Keratinocyte (primary cell): ENCODE data around the gene FOCAD.

ENCODE experiments used
- EZH2 ChIP-seq: IDR thresholded peaks from one replicate; pipeline ENCODE4 v1.6.1; 2012; ENCODE audit warnings: inconsistent platforms, mild to moderate bottlenecking, low read length, moderate library complexity
- TF ChIP-seq, protein P1 (sequence below), 3 experiments: IDR thresholded peaks in 1 of 3; conservative IDR thresholded peaks in 1 of 3; optimal IDR thresholded peaks in 1 of 3; 2 replicates in 2 of 3; 3 replicates in 1 of 3; pipeline versions ENCODE3 to v1.5.1; 2011; ENCODE audit warnings: low read length in 3 of 3, mild to moderate bottlenecking in 3 of 3, moderate library complexity in 2 of 3, control low read depth in 1 of 3, inconsistent platforms in 1 of 3; ENCODE audit not compliant: insufficient read depth in 2 of 3; ENCODE audit errors: extremely low read depth in 1 of 3

DNA sequence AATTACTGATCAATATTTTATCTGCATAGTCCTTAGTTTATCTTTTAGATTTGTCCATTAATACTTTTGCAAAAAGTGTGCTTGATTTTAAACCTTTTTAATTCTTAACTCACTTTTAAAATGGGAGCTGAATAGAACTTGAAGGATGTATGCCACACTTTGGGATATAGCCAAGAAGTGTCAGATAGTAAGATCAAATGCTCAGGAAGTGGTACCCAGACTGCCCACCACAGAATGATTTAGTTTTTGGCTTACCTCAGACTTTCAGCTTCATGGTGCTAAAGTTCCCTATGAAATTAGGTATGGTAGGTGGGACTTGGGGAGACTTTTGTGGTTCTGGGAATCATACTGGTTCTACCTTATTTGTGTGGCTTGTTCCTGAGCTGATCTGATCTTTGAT lies 14.7 kb downstream of the FOCAD start:
- TF ChIP-seq, protein P1, sequence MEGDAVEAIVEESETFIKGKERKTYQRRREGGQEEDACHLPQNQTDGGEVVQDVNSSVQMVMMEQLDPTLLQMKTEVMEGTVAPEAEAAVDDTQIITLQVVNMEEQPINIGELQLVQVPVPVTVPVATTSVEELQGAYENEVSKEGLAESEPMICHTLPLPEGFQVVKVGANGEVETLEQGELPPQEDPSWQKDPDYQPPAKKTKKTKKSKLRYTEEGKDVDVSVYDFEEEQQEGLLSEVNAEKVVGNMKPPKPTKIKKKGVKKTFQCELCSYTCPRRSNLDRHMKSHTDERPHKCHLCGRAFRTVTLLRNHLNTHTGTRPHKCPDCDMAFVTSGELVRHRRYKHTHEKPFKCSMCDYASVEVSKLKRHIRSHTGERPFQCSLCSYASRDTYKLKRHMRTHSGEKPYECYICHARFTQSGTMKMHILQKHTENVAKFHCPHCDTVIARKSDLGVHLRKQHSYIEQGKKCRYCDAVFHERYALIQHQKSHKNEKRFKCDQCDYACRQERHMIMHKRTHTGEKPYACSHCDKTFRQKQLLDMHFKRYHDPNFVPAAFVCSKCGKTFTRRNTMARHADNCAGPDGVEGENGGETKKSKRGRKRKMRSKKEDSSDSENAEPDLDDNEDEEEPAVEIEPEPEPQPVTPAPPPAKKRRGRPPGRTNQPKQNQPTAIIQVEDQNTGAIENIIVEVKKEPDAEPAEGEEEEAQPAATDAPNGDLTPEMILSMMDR (optimal IDR thresholded peaks at IDR 0.05 in 1 of 3, IDR thresholded peaks at IDR 0.05 in 1 of 3, conservative IDR thresholded peaks at IDR 0.05 in 1 of 3; ENCODE audit: extremely low read depth in 1 of 3, insufficient read depth in 2 of 3, low read length in 3 of 3): no peak
- TF ChIP-seq EZH2: no peak
